K562 (cell line): Measurements from ENCODE around the gene CTSH. TPM values are rescaled to one million over a fixed set of nuclear protein-coding genes. Genes with fewer than 3 reads are reported as not detected.

Experiments used
- ADNP ChIP-seq: fragments of 200-800 bp; sonication (Bioruptor generic); IDR thresholded peaks from 2 replicates; pipeline ENCODE4 v1.6.1; 2016; ENCODE audit warnings: missing genetic modification characterization, missing compliant biosample characterization
- ATF1 ChIP-seq, 2 experiments: fragments of 450-650 bp in 1 of 2; IDR thresholded peaks; 2 replicates each; pipeline ENCODE4 v1.6.1; 2016; ENCODE audit warnings: missing compliant biosample characterization in 1 of 2, missing genetic modification characterization in 1 of 2
- CBX3 ChIP-seq, 2 experiments: IDR thresholded peaks; 1 replicate in 1 of 2; 2 replicates in 1 of 2; pipeline ENCODE4 v1.6.1; 2012; ENCODE audit warnings: inconsistent platforms in 2 of 2, low read length in 2 of 2, borderline replicate concordance in 1 of 2, control low read depth in 1 of 2
- CTBP1 ChIP-seq: fragments of 450-650 bp; IDR thresholded peaks from 2 replicates; pipeline ENCODE4 v1.6.1; 2016; ENCODE audit warnings: borderline replicate concordance
- EP400 ChIP-seq: fragments of 450-650 bp; IDR thresholded peaks from 2 replicates; pipeline ENCODE4 v1.6.1; 2017; ENCODE audit warnings: antibody characterized with exemption, mild to moderate bottlenecking, moderate library complexity
- FOS ChIP-seq: IDR thresholded peaks from 3 replicates; pipeline ENCODE4 v1.6.1; 2011; ENCODE audit not compliant: insufficient read length; ENCODE audit errors: extremely low read depth
- HDAC1 ChIP-seq, 2 experiments: fragments of 450-650 bp; IDR thresholded peaks; 2 replicates each; pipeline ENCODE4 v1.6.1; 2016 to 2017; ENCODE audit warnings: inconsistent platforms in 1 of 2, mild to moderate bottlenecking in 1 of 2, moderate library complexity in 1 of 2
- NCOR1 ChIP-seq: fragments of 450-650 bp; IDR thresholded peaks from 2 replicates; pipeline ENCODE4 v1.6.1; 2016; ENCODE audit warnings: mild to moderate bottlenecking, moderate library complexity
- PML ChIP-seq: IDR thresholded peaks from 2 replicates; pipeline ENCODE4 v1.6.1; 2012; ENCODE audit warnings: low read length, inconsistent platforms
- PREB ChIP-seq: sonication (generic); formaldehyde crosslinking; IDR thresholded peaks from 2 replicates; pipeline ENCODE4 v1.8.1; 2023; ENCODE audit warnings: mild to moderate bottlenecking, missing genetic modification reagents
- PTTG1 ChIP-seq: fragments of 450-650 bp; IDR thresholded peaks from 2 replicates; pipeline ENCODE4 v1.6.1; 2016; ENCODE audit warnings: low read depth, mild to moderate bottlenecking, missing genetic modification characterization, missing compliant biosample characterization
- RBFOX2 ChIP-seq: fragments of 200-400 bp; formaldehyde crosslinking; IDR thresholded peaks from 2 replicates; pipeline ENCODE4 v1.6.1; 2017; ENCODE audit warnings: low read depth, mild to moderate bottlenecking, low read length, moderate library complexity
- TAF1 ChIP-seq: IDR thresholded peaks from 2 replicates; pipeline ENCODE4 v1.6.1; 2011; ENCODE audit warnings: mild to moderate bottlenecking, low read length, moderate library complexity; ENCODE audit not compliant: insufficient read depth, control insufficient read depth, severe bottlenecking; ENCODE audit errors: extremely low read depth
- TAL1 ChIP-seq: fragments of 450-650 bp; IDR thresholded peaks from 2 replicates; pipeline ENCODE4 v1.6.1; 2016; ENCODE audit warnings: mild to moderate bottlenecking
- TCF3 ChIP-seq: sonication (generic); formaldehyde crosslinking; IDR thresholded peaks from 2 replicates; pipeline ENCODE4 v1.4.0; 2020; ENCODE audit warnings: mild to moderate bottlenecking, missing genetic modification reagents
- ZFPM2 ChIP-seq: fragments of 250-450 bp; sonication (Bioruptor Pico); IDR thresholded peaks from 2 replicates; pipeline ENCODE4 v1.5.1; 2022; ENCODE audit warnings: mild to moderate bottlenecking
- ZNF717 ChIP-seq: fragments of 250-450 bp; sonication (Bioruptor Pico); IDR thresholded peaks from 2 replicates; pipeline ENCODE4 v1.5.0; 2021
- polyA plus RNA-seq, 8 experiments: library from polyadenylated mRNA; depleted of rRNA in 4 of 8; stranded (reverse) in 5 of 8; unstranded in 3 of 8; fragments of >200 nt; fragmentation: Nextera tagmentation in 2 of 8; fragmentation: Illumina TruSeq in 1 of 8; extraction: Ambion mirVana in 2 of 8; extraction: Trizol in 1 of 8; gene quantifications; 2 replicates each; pipeline versions ENCODE4 v1.2.1 to v1.2.3, GENCODE V29; 2011 to 2014; ENCODE audit warnings: inconsistent platforms in 1 of 8, missing spikeins in 1 of 8
- total RNA-seq, 7 experiments: library from RNA; depleted of rRNA in 6 of 7; stranded (reverse); fragments of >200 nt in 6 of 7; fragmentation: Illumina TruSeq in 2 of 7; extraction: Trizol in 2 of 7; gene quantifications; 2 replicates each; pipeline versions ENCODE4 v1.2.1 to v1.2.3, GENCODE V29; 2011 to 2021; ENCODE audit warnings: low replicate concordance in 1 of 7

Gene CTSH
- total and polyA plus RNA-seq, 9 of the 15 experiments (the other 6 are each of a cell fraction or from before 2014, with no cell fraction given) = 15.0 to 462 (median 173) TPM

DNA sequence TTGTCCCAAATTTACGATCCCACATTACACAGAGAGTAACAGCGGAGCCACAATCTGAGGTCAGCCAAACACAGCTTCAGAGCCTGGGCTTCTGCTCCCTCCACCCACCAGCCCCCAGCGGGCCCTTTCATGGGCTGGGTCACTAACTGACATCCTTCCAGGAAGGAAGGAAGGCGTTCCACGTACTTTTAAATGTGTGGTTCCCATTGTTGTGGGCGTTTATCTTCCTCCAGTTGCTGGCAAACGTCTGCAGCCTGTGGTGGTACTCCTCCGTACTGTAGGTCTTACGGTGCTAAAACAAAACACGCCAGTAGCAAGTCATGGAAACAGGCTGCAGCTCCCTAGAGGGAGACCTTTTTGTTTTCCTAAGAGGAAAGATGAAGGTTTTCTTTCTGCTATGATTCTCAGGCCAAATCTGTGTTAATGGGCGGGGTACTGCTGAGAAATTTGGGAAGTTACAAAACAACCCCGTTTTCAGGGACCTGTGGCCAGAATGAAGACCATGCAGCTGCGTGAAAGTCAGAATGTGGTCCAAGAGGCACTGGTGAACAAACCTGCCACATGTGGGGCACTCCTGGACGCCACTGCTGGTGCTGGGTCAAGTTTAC lies 7.6 kb downstream of the CTSH start (continued):
- peak; percentile 80 for TF ChIP-seq TCF3 (CRISPR knock-in tag)
- no peak for TF ChIP-seq PREB (CRISPR knock-in tag)
- TF ChIP-seq ATF1 (CRISPR knock-in tag; IDR thresholded peaks at IDR 0.05) = no peak
- peak; percentile 40; the same call in 1 of the 2 replicates for TF ChIP-seq ATF1 (tag; IDR thresholded peaks at IDR 0.05)
- peak; percentile 71; the same call in 1 of the 2 replicates for TF ChIP-seq CTBP1
- peak; percentile 39 for TF ChIP-seq TAF1
- no peak for TF ChIP-seq FOS
- TF ChIP-seq ZNF717 = no peak
- no peak for TF ChIP-seq ZFPM2 (CRISPR knock-in tag)
- peak in 1 of 2 experiments; percentile 37; a peak in 1 of 3 replicates for TF ChIP-seq CBX3 (IDR thresholded peaks at IDR 0.05; ENCODE audit: borderline replicate concordance in 1 of 2, low read length in 2 of 2)
- no peak for TF ChIP-seq ADNP (tag)
- TF ChIP-seq NCOR1 = peak; percentile 72
- peak; percentile 26; the same call in 1 of the 2 replicates for TF ChIP-seq TAL1
- TF ChIP-seq HDAC1 (IDR thresholded peaks at IDR 0.05) = peak in 1 of 2 experiments; percentile 71; a peak in 1 of 4 replicates
- peak; percentile 61 for TF ChIP-seq RBFOX2
- peak; percentile 44; the same call in 1 of the 2 replicates for TF ChIP-seq PML
- TF ChIP-seq PTTG1 (tag) = no peak
- peak; percentile 74 for TF ChIP-seq EP400
